K562 (cell line): ENCODE data around the gene DNAAF9. TPM values are rescaled to one million over a fixed set of nuclear protein-coding genes. Genes with fewer than 3 reads are reported as not detected.

Experiments
- ATAC-seq: fragments of 200-7000 bp; cut with Tn5 transposase; 3 replicates; pipeline ENCODE4 v1.9.1; 2020; ENCODE audit warnings: moderate library complexity
- BruUV-seq: library from RNA; stranded (reverse); fragments of 400-500 nt; replicated peaks from 2 replicates; lab custom pipeline; 2021; lab: Mats Ljungman, UMichigan
- CTCF ChIA-PET: fragments of 300-600 bp; formaldehyde crosslinking; extraction: SDS; loops from one replicate; lab custom pipeline; 2021; ENCODE audit warnings: low intra/inter-chr PET ratio; lab: Yijun Ruan, JAX
- POLR2A ChIA-PET: fragments of 300-600, 350-650 bp; sonication (Branson Sonifier 250); formaldehyde crosslinking; extraction: SDS; loops from one replicate; lab custom pipeline; 2021; ENCODE audit warnings: antibody characterized with exemption, inconsistent platforms; lab: Yijun Ruan, JAX
- DNase-seq, 4 experiments: peaks; one replicate each; pipeline versions ENCODE4 v3.0.0 to v3.0.0-alpha.2; 2011 to 2018; ENCODE audit warnings: low spot score in 3 of 4, mixed read lengths in 3 of 4; ENCODE audit errors: extremely low read depth in 1 of 4
- FAIRE-seq: peaks from 2 replicates; lab custom pipeline; 2011; peaks lifted over from hg19 to GRCh38; lab: Jason Lieb, UNC
- H2AFZ ChIP-seq: 2 replicates; pipeline ENCODE4 v1.6.0; 2011; ENCODE audit warnings: low read depth, low read length, control low read depth, inconsistent platforms
- H3K27ac ChIP-seq: fragments of 200-600 bp; 3 replicates; pipeline ENCODE4 v1.8.0; 2011; ENCODE audit warnings: low read depth, mild to moderate bottlenecking, control low read depth, inconsistent platforms, low read length, moderate library complexity, mixed read lengths; ENCODE audit errors: extremely low read depth
- H3K27me3 ChIP-seq, 2 experiments: fragments of 300-600 bp in 1 of 2; 2 replicates in 1 of 2; 3 replicates in 1 of 2; pipeline versions ENCODE4 v1.6.0 to v1.8.0; 2011; ENCODE audit warnings: inconsistent platforms in 2 of 2, low read length in 2 of 2, mild to moderate bottlenecking in 1 of 2, mixed read lengths in 1 of 2, moderate library complexity in 1 of 2; ENCODE audit not compliant: control insufficient read depth in 2 of 2, insufficient read depth in 2 of 2
- H3K36me3 ChIP-seq: fragments of 300-600 bp; 3 replicates; pipeline ENCODE4 v1.8.0; 2011; ENCODE audit warnings: mild to moderate bottlenecking, low read length, inconsistent platforms; ENCODE audit not compliant: control insufficient read depth, insufficient read depth
- H3K4me1 ChIP-seq, 2 experiments: fragments of 200-600 bp in 1 of 2; replicated peaks in 1 of 2; 2 replicates in 1 of 2; 3 replicates in 1 of 2; pipeline versions ENCODE4 v1.5.1 to v1.8.0; 2011; ENCODE audit warnings: inconsistent platforms in 2 of 2, low read length in 2 of 2, mild to moderate bottlenecking in 1 of 2, mixed read lengths in 1 of 2, moderate library complexity in 1 of 2; ENCODE audit not compliant: control insufficient read depth in 2 of 2, insufficient read depth in 2 of 2
- H3K4me2 ChIP-seq: 2 replicates; pipeline ENCODE4 v1.6.1; 2011; ENCODE audit warnings: low read length, control low read depth, inconsistent platforms, mixed read lengths; ENCODE audit not compliant: insufficient read depth
- H3K4me3 ChIP-seq: fragments of 200-600 bp; sonication (generic), shearing (Covaris generic); 2 replicates; pipeline ENCODE4 v1.5.1; 2016; ENCODE audit warnings: control low read depth, inconsistent platforms
- H3K79me2 ChIP-seq: fragments of 200-600 bp; 3 replicates; pipeline ENCODE4 v1.8.0; 2011; ENCODE audit warnings: low read length, inconsistent platforms; ENCODE audit not compliant: control insufficient read depth, insufficient read depth
- H3K9ac ChIP-seq, 2 experiments: 2 replicates each; pipeline versions ENCODE4 v1.6.0 to v1.6.1; 2011; ENCODE audit warnings: low read depth in 2 of 2, low read length in 2 of 2, control low read depth in 1 of 2, inconsistent platforms in 1 of 2, mild to moderate bottlenecking in 1 of 2, mixed read lengths in 1 of 2; ENCODE audit not compliant: insufficient read depth in 1 of 2
- H3K9me1 ChIP-seq: one replicate; pipeline ENCODE4 v1.6.0; 2011; ENCODE audit warnings: inconsistent platforms, mild to moderate bottlenecking, low read length, moderate library complexity; ENCODE audit not compliant: control insufficient read depth, insufficient read depth
- H3K9me3 ChIP-seq: replicated peaks from 2 replicates; pipeline ENCODE4 v1.5.1; 2011; ENCODE audit warnings: low read depth, low read length, inconsistent platforms; ENCODE audit not compliant: control insufficient read depth, insufficient read depth
- H4K20me1 ChIP-seq: replicated peaks from 2 replicates; pipeline ENCODE4 v1.6.1; 2011; ENCODE audit warnings: low read length, inconsistent platforms, mixed read lengths; ENCODE audit not compliant: control insufficient read depth, insufficient read depth
- ARID1B ChIP-seq: fragments of 450-650 bp; IDR thresholded peaks from 2 replicates; pipeline ENCODE4 v1.6.1; 2016; ENCODE audit warnings: antibody characterized with exemption, mild to moderate bottlenecking, inconsistent platforms
- GATA2 ChIP-seq: sonication (generic); formaldehyde crosslinking; IDR thresholded peaks from 2 replicates; pipeline ENCODE4 v1.4.0; 2020; ENCODE audit warnings: mild to moderate bottlenecking, missing genetic modification reagents
- KAT2B ChIP-seq: IDR thresholded peaks from one replicate; pipeline ENCODE4 v1.6.1; 2012; ENCODE audit warnings: low read depth, mild to moderate bottlenecking, control low read depth, inconsistent platforms, low read length, moderate library complexity
- STAT5B ChIP-seq: fragments of 250-450 bp; sonication (Bioruptor Pico); IDR thresholded peaks from 2 replicates; pipeline ENCODE4 v1.8.0; 2021; ENCODE audit warnings: mild to moderate bottlenecking, inconsistent platforms
- WGBS: fragments of 100-300 bp; shearing (Covaris generic); methylation state at CpG from one replicate; pipeline ENCODE4 v1.1.6; 2016; ENCODE audit warnings: low coverage, mixed read lengths; ENCODE audit not compliant: insufficient coverage; ENCODE audit errors: missing lambda C conversion rate; 5-methylcytosine and 5-hydroxymethylcytosine counted together
- in situ Hi-C: fragments of 300-500 bp; cut with MboI; formaldehyde crosslinking; loops from 4 replicates; pipeline ENCODE4 v1.15.0; 2018; ENCODE audit warnings: inconsistent platforms, mixed read lengths
- intact Hi-C: fragments of 100-400 bp; cut with micrococcal nuclease; formaldehyde crosslinking; loops from 2 replicates; pipeline ENCODE4 v1.14.2; 2022
- polyA plus RNA-seq, 8 experiments: library from polyadenylated mRNA; depleted of rRNA in 4 of 8; stranded (reverse) in 5 of 8; unstranded in 3 of 8; fragments of >200 nt; fragmentation: Nextera tagmentation in 2 of 8; fragmentation: Illumina TruSeq in 1 of 8; extraction: Ambion mirVana in 2 of 8; extraction: Trizol in 1 of 8; gene quantifications; 2 replicates each; pipeline versions ENCODE4 v1.2.1 to v1.2.3, GENCODE V29; 2011 to 2014; ENCODE audit warnings: inconsistent platforms in 1 of 8, missing spikeins in 1 of 8
- total RNA-seq, 7 experiments: library from RNA; depleted of rRNA in 6 of 7; stranded (reverse); fragments of >200 nt in 6 of 7; fragmentation: Illumina TruSeq in 2 of 7; extraction: Trizol in 2 of 7; gene quantifications; 2 replicates each; pipeline versions ENCODE4 v1.2.1 to v1.2.3, GENCODE V29; 2011 to 2021; ENCODE audit warnings: low replicate concordance in 1 of 7
- TF ChIP-seq, protein P1 (sequence below): sonication (generic); formaldehyde crosslinking; IDR thresholded peaks from 2 replicates; pipeline ENCODE4 v1.8.1; 2023; ENCODE audit warnings: mild to moderate bottlenecking, missing genetic modification reagents

Gene DNAAF9
- total and polyA plus RNA-seq, 9 of the 15 experiments (the other 6 are each of a cell fraction or from before 2014, with no cell fraction given) = 0.42 to 2.9 (median 1.9) TPM

DNA sequence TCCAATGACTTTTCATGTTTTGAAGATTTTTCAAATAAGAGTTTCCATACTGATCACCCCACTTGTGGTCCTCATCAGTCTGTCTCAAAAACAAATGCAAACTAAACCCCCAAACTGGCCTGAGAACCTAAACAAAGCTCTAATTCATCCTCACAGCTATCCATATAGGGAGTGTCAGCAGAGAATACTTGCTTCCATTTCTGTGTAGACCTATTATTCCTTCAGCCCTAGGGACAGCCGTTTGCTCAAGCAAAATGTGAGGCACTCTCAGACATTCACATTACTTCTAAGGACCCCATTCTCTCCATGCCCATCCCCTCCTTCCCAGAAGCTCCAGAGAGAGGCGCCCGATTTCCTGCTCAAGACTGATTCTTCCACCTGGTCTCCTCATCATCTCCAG, 24.6 kb downstream of the DNAAF9 start:
- no peak overlapping the region for H3K4me3 ChIP-seq
- no peak for DNase-seq
- CTCF ChIA-PET = no interaction called here
- 59% methylated on average over 3 of the region's 3 CpGs for WGBS
- POLR2A ChIA-PET = no interaction called here
- intact Hi-C loops = no loop called here
- in situ Hi-C loops = no loop called here
- H2AFZ ChIP-seq = no peak overlapping the region
- no peak overlapping the region for H3K27ac ChIP-seq
- H3K4me1 ChIP-seq = no peaks in the 10 kb centered on the region
- no peaks in the 10 kb centered on the region for H4K20me1 ChIP-seq
- H3K4me2 ChIP-seq = no peak overlapping the region
- H3K27me3 ChIP-seq = no peaks in the 10 kb centered on the region
- no peak for FAIRE-seq
- no peaks in the 10 kb centered on the region for H3K9me1 ChIP-seq
- no peaks in the 10 kb centered on the region for H3K36me3 ChIP-seq
- H3K9me3 ChIP-seq = no peaks in the 10 kb centered on the region
- TF ChIP-seq GATA2 (CRISPR knock-in tag) = no peak
- TF ChIP-seq KAT2B = no peak
- TF ChIP-seq, protein P1, sequence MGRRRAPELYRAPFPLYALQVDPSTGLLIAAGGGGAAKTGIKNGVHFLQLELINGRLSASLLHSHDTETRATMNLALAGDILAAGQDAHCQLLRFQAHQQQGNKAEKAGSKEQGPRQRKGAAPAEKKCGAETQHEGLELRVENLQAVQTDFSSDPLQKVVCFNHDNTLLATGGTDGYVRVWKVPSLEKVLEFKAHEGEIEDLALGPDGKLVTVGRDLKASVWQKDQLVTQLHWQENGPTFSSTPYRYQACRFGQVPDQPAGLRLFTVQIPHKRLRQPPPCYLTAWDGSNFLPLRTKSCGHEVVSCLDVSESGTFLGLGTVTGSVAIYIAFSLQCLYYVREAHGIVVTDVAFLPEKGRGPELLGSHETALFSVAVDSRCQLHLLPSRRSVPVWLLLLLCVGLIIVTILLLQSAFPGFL (CRISPR knock-in tag) = no peak
- no peak for TF ChIP-seq ARID1B
- TF ChIP-seq STAT5B (CRISPR knock-in tag) = no peak
- H3K79me2 ChIP-seq = no peaks in the 10 kb centered on the region; the same call in 2 of the 3 replicates
- H3K9ac ChIP-seq = no peak overlapping the region
- ATAC-seq = no peak
- BruUV-seq = no TSS peak
